ENCODE results near the gene CHRM2.
"Not testable (repeated sequence)": the region's sequence is repeated elsewhere in the genome, so short reads cannot be mapped to it uniquely, and the experiment has no call there.

GRCh38 chr7:136831398-136831797 lies 37.1 kb upstream of the CHRM2 start:
- TF ChIP-seq EZH2 (IDR thresholded peaks at IDR 0.05); POLR2AphosphoS5 (IDR thresholded peaks at IDR 0.05; ENCODE audit: borderline replicate concordance, low read depth, low read length): not testable (repeated sequence)
